ENCODE data around the gene CBX1.

CBX1 gene

DNA sequence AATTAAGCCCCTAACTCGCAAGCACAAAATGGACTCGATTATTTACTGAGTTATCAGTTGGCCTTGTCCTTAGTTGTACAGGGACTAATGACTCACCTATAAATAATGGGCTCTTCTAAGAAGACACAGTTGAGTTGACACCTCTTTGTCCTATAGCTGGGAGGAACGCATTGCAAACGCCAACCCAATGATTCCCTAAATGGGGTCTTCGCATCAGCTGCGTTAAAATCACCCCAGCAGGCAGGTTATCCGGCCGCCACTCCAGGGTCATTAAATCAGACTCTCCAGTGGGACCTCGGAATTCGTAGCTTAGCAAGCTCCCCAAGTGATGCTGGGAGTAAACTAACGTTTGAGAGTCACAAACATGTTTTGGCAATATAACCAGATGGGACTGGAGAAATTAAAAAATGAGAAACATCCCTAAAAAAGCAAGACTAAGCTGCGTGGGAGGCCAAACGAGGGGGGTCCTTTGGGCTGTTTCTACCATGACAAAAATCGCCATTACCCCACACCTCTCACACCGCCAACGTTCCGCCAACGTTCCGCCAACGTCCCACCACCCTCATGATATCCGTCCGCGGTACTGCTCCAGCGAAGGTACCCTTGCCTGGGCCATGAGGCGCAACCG, 54.1 kb downstream of the CBX1 start:
- Histone ChIP-seq H3K4me3 (ENCODE audit: low read length, poor library complexity, severe bottlenecking) (peak overlapping the region; percentile 81), H3K9me3 (ENCODE audit: insufficient read depth, low read depth, low read length) (no peaks in the 10 kb centered on the region), H3K79me2 (ENCODE audit: insufficient read depth, low read length) (peaks cover 62% of the 10 kb centered on the region), H3K9ac (ENCODE audit: low read depth, low read length, poor library complexity, severe bottlenecking) (peak overlapping the region; percentile 94), H3K27me3 (ENCODE audit: insufficient read depth, low read length, poor library complexity, severe bottlenecking) (no peaks in the 10 kb centered on the region), H3K4me1 (ENCODE audit: insufficient read depth, low read length, poor library complexity, severe bottlenecking) (peaks cover 53% of the 10 kb centered on the region), H3K4me2 (ENCODE audit: low read depth, low read length, poor library complexity, severe bottlenecking) (peak overlapping the region; percentile 87), H3K36me3 (ENCODE audit: insufficient read depth, low read length) (peaks cover 13% of the 10 kb centered on the region; the same call in 1 of the 2 replicates), H3F3A (ENCODE audit: low read depth) (no peaks in the 10 kb centered on the region), H2AFZ (ENCODE audit: low read length) (peak overlapping the region; percentile 74), H4K20me1 (ENCODE audit: insufficient read depth, low read length, poor library complexity, severe bottlenecking) (peaks cover 33% of the 10 kb centered on the region), H3K9me2 (replicated peaks; ENCODE audit: low read depth, low read length) (no peaks in the 10 kb centered on the region)
- TF ChIP-seq EZH2phosphoT487 (IDR thresholded peaks at IDR 0.05; ENCODE audit: borderline replicate concordance) = no peak
- TF ChIP-seq CTCF (conservative IDR thresholded peaks at IDR 0.05; ENCODE audit: low read length) = no peak

DNA sequence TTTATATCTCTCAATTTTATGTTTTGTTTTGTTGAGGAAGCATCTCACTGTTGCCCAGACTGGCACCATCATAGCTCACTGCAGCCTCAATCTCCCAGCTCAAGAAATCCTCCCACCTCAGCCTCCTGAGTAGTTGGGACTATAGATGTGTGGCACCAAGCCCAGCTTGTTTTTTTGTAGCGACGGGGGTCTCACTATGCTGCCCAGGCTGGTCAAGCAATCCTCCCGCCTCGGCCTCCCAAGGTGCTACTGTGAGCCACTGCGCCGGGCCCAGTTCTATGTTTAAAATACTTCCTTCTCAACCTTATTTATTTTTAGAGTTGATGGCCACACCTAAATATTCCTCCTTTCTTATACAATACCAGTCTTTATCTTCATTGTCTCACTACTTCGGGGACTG, 55.0 kb downstream of the CBX1 start:
- no peak for TF ChIP-seq EZH2phosphoT487 (IDR thresholded peaks at IDR 0.05; ENCODE audit: borderline replicate concordance)
- no peak for TF ChIP-seq CTCF (conservative IDR thresholded peaks at IDR 0.05; ENCODE audit: low read length)
- no peaks in the 10 kb centered on the region for H3K27me3 ChIP-seq (ENCODE audit: insufficient read depth, low read length, poor library complexity, severe bottlenecking)
- no peaks in the 10 kb centered on the region for H3K9me3 ChIP-seq (ENCODE audit: insufficient read depth, low read depth, low read length)
- H2AFZ ChIP-seq (ENCODE audit: low read length) = no peak overlapping the region
- H3K4me3 ChIP-seq (ENCODE audit: low read length, poor library complexity, severe bottlenecking) = peak overlapping the region; percentile 81
- peaks cover 9% of the 10 kb centered on the region; the same call in 1 of the 2 replicates for H3K36me3 ChIP-seq (ENCODE audit: insufficient read depth, low read length)
- H3K79me2 ChIP-seq (ENCODE audit: insufficient read depth, low read length) = peaks cover 52% of the 10 kb centered on the region
- no peaks in the 10 kb centered on the region for H3K9me2 ChIP-seq (replicated peaks; ENCODE audit: low read depth, low read length)
- peak overlapping the region; percentile 94 for H3K9ac ChIP-seq (ENCODE audit: low read depth, low read length, poor library complexity, severe bottlenecking)
- peak overlapping the region; percentile 87 for H3K4me2 ChIP-seq (ENCODE audit: low read depth, low read length, poor library complexity, severe bottlenecking)
- H3F3A ChIP-seq (ENCODE audit: low read depth) = no peaks in the 10 kb centered on the region
- peaks cover 45% of the 10 kb centered on the region for H3K4me1 ChIP-seq (ENCODE audit: insufficient read depth, low read length, poor library complexity, severe bottlenecking)
- H4K20me1 ChIP-seq (ENCODE audit: insufficient read depth, low read length, poor library complexity, severe bottlenecking) = peaks cover 23% of the 10 kb centered on the region

- Histone ChIP-seq H2AFZ (ENCODE audit: low read length) (no peak overlapping the region), H3K36me3 (ENCODE audit: insufficient read depth, low read length) (peaks cover 1% of the 10 kb centered on the region; the same call in 1 of the 2 replicates), H3K9ac (ENCODE audit: low read depth, low read length, poor library complexity, severe bottlenecking) (peak overlapping the region; percentile 94), H3K4me2 (ENCODE audit: low read depth, low read length, poor library complexity, severe bottlenecking) (peak overlapping the region; percentile 87), H3F3A (ENCODE audit: low read depth) (0 out of 2 replicates have a peak, but pooled peaks cover 2% of the 10 kb centered on the region), H3K9me2 (replicated peaks; ENCODE audit: low read depth, low read length) (no peaks in the 10 kb centered on the region), H3K9me3 (ENCODE audit: insufficient read depth, low read depth, low read length) (no peaks in the 10 kb centered on the region), H4K20me1 (ENCODE audit: insufficient read depth, low read length, poor library complexity, severe bottlenecking) (peaks cover 15% of the 10 kb centered on the region), H3K79me2 (ENCODE audit: insufficient read depth, low read length) (peaks cover 44% of the 10 kb centered on the region), H3K4me1 (ENCODE audit: insufficient read depth, low read length, poor library complexity, severe bottlenecking) (peaks cover 36% of the 10 kb centered on the region), H3K27me3 (ENCODE audit: insufficient read depth, low read length, poor library complexity, severe bottlenecking) (no peaks in the 10 kb centered on the region), H3K4me3 (ENCODE audit: low read length, poor library complexity, severe bottlenecking) (peak overlapping the region; percentile 81)
- TF ChIP-seq CTCF (conservative IDR thresholded peaks at IDR 0.05; ENCODE audit: low read length) = no peak
- no peak for TF ChIP-seq EZH2phosphoT487 (IDR thresholded peaks at IDR 0.05; ENCODE audit: borderline replicate concordance)
Measured at GRCh38 chr17:48045316-48046001, 55.8 kb downstream of the CBX1 start.
